K562 (cell line): Measurements from ENCODE around the gene RBM15. TPM values are rescaled to one million over a fixed set of nuclear protein-coding genes. Genes with fewer than 3 reads are reported as not detected.
A peak's percentile ranks its signal among the peaks of the same experiment; 100 is the strongest.

Experiments
- FIP1L1 ChIP-seq: fragments of 200-400 bp; formaldehyde crosslinking; IDR thresholded peaks from 2 replicates; pipeline ENCODE4 v1.6.1; 2018; ENCODE audit warnings: mild to moderate bottlenecking, low read depth, low read length; ENCODE audit not compliant: poor library complexity, severe bottlenecking
- FOSL1 ChIP-seq: fragments of 200-800 bp; sonication (Bioruptor generic); conservative IDR thresholded peaks from 2 replicates; pipeline ENCODE4 v1.6.1; 2016; ENCODE audit warnings: missing genetic modification characterization, missing compliant biosample characterization
- MCM2 ChIP-seq: fragments of 450-650 bp; IDR thresholded peaks from 2 replicates; pipeline ENCODE4 v1.6.1; 2017; ENCODE audit warnings: low read depth, mild to moderate bottlenecking
- MEIS2 ChIP-seq: fragments of 450-650 bp; IDR thresholded peaks from 2 replicates; pipeline ENCODE4 v1.6.1; 2014; ENCODE audit warnings: mild to moderate bottlenecking; ENCODE audit not compliant: partially characterized antibody
- SAFB2 ChIP-seq: fragments of 200-400 bp; formaldehyde crosslinking; IDR thresholded peaks from 2 replicates; pipeline ENCODE4 v1.6.1; 2018; ENCODE audit warnings: borderline replicate concordance, low read length, low read depth, moderate library complexity; ENCODE audit not compliant: severe bottlenecking
- SIN3B ChIP-seq: fragments of 450-650 bp; IDR thresholded peaks from 2 replicates; pipeline ENCODE4 v1.6.1; 2017; ENCODE audit warnings: low read depth, mild to moderate bottlenecking, moderate library complexity
- STAT5A ChIP-seq: IDR thresholded peaks from 2 replicates; pipeline ENCODE4 v1.6.1; 2012; ENCODE audit warnings: low read length, inconsistent platforms, borderline replicate concordance
- SUPT5H ChIP-seq: fragments of 450-650 bp; IDR thresholded peaks from 2 replicates; pipeline ENCODE4 v1.6.1; 2016
- polyA plus RNA-seq, 8 experiments: library from polyadenylated mRNA; depleted of rRNA in 4 of 8; stranded (reverse) in 5 of 8; unstranded in 3 of 8; fragments of >200 nt; fragmentation: Nextera tagmentation in 2 of 8; fragmentation: Illumina TruSeq in 1 of 8; extraction: Ambion mirVana in 2 of 8; extraction: Trizol in 1 of 8; gene quantifications; 2 replicates each; pipeline versions ENCODE4 v1.2.1 to v1.2.3, GENCODE V29; 2011 to 2014; ENCODE audit warnings: inconsistent platforms in 1 of 8, missing spikeins in 1 of 8
- total RNA-seq, 7 experiments: library from RNA; depleted of rRNA in 6 of 7; stranded (reverse); fragments of >200 nt in 6 of 7; fragmentation: Illumina TruSeq in 2 of 7; extraction: Trizol in 2 of 7; gene quantifications; 2 replicates each; pipeline versions ENCODE4 v1.2.1 to v1.2.3, GENCODE V29; 2011 to 2021; ENCODE audit warnings: low replicate concordance in 1 of 7
- TF ChIP-seq, protein P1 (sequence below), 2 experiments: fragments of 450-650 bp in 1 of 2; sonication (generic) in 1 of 2; formaldehyde crosslinking in 1 of 2; IDR thresholded peaks in 1 of 2; conservative IDR thresholded peaks in 1 of 2; 2 replicates each; pipeline versions ENCODE4 v1.6.1 to v1.8.1; 2016 to 2023; ENCODE audit warnings: mild to moderate bottlenecking in 2 of 2, moderate library complexity in 2 of 2, inconsistent platforms in 1 of 2, missing genetic modification reagents in 1 of 2
- TF ChIP-seq, protein P2 (sequence below): fragments of 250-450 bp; sonication (Bioruptor Pico); IDR thresholded peaks from 2 replicates; pipeline ENCODE4 v1.9.0; 2021; ENCODE audit warnings: mild to moderate bottlenecking, inconsistent platforms
- TF ChIP-seq, protein P3 (sequence below): sonication (generic); formaldehyde crosslinking; IDR thresholded peaks from 2 replicates; pipeline ENCODE4 v1.9.0; 2022; ENCODE audit warnings: mild to moderate bottlenecking, missing genetic modification reagents

The RBM15 gene
- total and polyA plus RNA-seq, 9 of the 15 experiments (the other 6 are each of a cell fraction or from before 2014, with no cell fraction given), result 2.4 to 63.4 (median 28.2) TPM

DNA sequence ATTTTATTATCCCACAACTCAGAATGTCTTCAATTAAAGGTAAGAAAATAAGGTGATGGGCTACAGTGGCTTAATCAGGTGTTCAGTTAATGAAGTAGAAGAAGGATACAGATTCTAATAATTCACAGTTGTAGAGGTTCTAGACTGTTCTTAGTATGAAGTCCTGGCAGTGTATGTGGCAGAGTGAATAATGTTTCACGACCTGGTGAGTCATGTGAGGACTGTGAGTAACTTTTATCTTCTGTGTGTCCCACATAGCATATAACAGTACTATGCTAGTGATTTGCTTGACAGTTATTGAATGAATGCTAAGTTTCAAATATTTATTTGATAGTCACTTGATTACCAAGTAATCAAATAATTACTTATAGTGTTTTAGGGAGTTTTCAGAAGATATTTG lies 31.6 kb downstream of the RBM15 start (continued):
- TF ChIP-seq, protein P1, sequence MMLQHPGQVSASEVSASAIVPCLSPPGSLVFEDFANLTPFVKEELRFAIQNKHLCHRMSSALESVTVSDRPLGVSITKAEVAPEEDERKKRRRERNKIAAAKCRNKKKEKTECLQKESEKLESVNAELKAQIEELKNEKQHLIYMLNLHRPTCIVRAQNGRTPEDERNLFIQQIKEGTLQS (IDR thresholded peaks at IDR 0.05), result peak; percentile 52; the same call in 1 of the 2 replicates
- TF ChIP-seq, protein P1 (CRISPR knock-in tag; conservative IDR thresholded peaks at IDR 0.05), result no peak
- TF ChIP-seq STAT5A, result no peak
- TF ChIP-seq FIP1L1, result no peak
- peak; percentile 43 for TF ChIP-seq MEIS2
- no peak for TF ChIP-seq MCM2
- TF ChIP-seq SUPT5H, result no peak
- TF ChIP-seq, protein P2, sequence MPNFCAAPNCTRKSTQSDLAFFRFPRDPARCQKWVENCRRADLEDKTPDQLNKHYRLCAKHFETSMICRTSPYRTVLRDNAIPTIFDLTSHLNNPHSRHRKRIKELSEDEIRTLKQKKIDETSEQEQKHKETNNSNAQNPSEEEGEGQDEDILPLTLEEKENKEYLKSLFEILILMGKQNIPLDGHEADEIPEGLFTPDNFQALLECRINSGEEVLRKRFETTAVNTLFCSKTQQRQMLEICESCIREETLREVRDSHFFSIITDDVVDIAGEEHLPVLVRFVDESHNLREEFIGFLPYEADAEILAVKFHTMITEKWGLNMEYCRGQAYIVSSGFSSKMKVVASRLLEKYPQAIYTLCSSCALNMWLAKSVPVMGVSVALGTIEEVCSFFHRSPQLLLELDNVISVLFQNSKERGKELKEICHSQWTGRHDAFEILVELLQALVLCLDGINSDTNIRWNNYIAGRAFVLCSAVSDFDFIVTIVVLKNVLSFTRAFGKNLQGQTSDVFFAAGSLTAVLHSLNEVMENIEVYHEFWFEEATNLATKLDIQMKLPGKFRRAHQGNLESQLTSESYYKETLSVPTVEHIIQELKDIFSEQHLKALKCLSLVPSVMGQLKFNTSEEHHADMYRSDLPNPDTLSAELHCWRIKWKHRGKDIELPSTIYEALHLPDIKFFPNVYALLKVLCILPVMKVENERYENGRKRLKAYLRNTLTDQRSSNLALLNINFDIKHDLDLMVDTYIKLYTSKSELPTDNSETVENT (CRISPR knock-in tag), result no peak
- no peak for TF ChIP-seq SAFB2
- TF ChIP-seq SIN3B, result no peak
- peak; percentile 88 for TF ChIP-seq FOSL1 (tag)
- TF ChIP-seq, protein P3, sequence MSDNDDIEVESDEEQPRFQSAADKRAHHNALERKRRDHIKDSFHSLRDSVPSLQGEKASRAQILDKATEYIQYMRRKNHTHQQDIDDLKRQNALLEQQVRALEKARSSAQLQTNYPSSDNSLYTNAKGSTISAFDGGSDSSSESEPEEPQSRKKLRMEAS (CRISPR knock-in tag), result no peak
